Heart right ventricle (tissue), 16 donors: ENCODE results near the gene OLFM1. TPM values are rescaled to one million over a fixed set of nuclear protein-coding genes. Genes with fewer than 3 reads are reported as not detected.
A peak's percentile ranks its signal among the peaks of the same experiment; 100 is the strongest.

Experiments used
- ATAC-seq, 8 donors: fragments of 200-7000 bp; cut with Tn5 transposase; one replicate each; pipeline ENCODE4 v1.9.1; 2020; ENCODE audit warnings: mild to moderate bottlenecking in 8 of 8, moderate library complexity in 8 of 8, moderate number of reproducible peaks in 1 of 8
- DNase-seq, 2 donors: peaks; one replicate each; pipeline ENCODE4 v3.0.0-alpha.2; 2020
- H3K27ac ChIP-seq, 10 donors: fragments of 200-600 bp; sonication (generic) in 2 of 10; one replicate each; pipeline versions ENCODE4 v1.5.0 to v1.8.0; 2020 to 2022; ENCODE audit warnings: mild to moderate bottlenecking in 3 of 10
- H3K27me3 ChIP-seq, 7 donors: fragments of 200-600 bp; one replicate each; pipeline ENCODE4 v1.8.0; 2021 to 2022; ENCODE audit warnings: mild to moderate bottlenecking in 2 of 7
- H3K36me3 ChIP-seq, 9 donors: fragments of 200-600 bp; sonication (generic) in 1 of 9; one replicate each; pipeline versions ENCODE4 v1.5.0 to v1.8.0; 2020 to 2022; ENCODE audit warnings: mild to moderate bottlenecking in 2 of 9
- H3K4me1 ChIP-seq, 9 donors: fragments of 200-600 bp; sonication (generic) in 1 of 9; one replicate each; pipeline versions ENCODE4 v1.5.0 to v1.8.0; 2020 to 2022; ENCODE audit warnings: mild to moderate bottlenecking in 4 of 9
- H3K4me3 ChIP-seq, 10 donors: fragments of 200-600 bp; sonication (generic) in 2 of 10; one replicate each; pipeline versions ENCODE4 v1.5.0 to v1.8.0; 2020 to 2022; ENCODE audit warnings: mild to moderate bottlenecking in 7 of 10, moderate library complexity in 2 of 10
- H3K9me3 ChIP-seq, 11 donors: fragments of 200-600 bp in 10 of 11; sonication (generic) in 2 of 11; one replicate each; pipeline versions ENCODE4 v1.5.0 to v1.8.0; 2013 to 2022; ENCODE audit warnings: mild to moderate bottlenecking in 2 of 11, control low read depth in 1 of 11, moderate library complexity in 1 of 11
- WGBS, 2 donors: extraction: QIAGEN DNeasy Blood & Tissue Kit; methylation state at CpG; one replicate each; pipeline ENCODE4 v1.1.7; 2013; ENCODE audit warnings: inconsistent platforms in 1 of 2; 5-methylcytosine and 5-hydroxymethylcytosine counted together
- intact Hi-C, 10 donors: fragments of 100-400 bp; cut with DNase I; formaldehyde crosslinking; loops; one replicate each; pipeline versions ENCODE4 v1.11.1 to v1.14.2; 2022
- polyA plus RNA-seq, 2 donors: library from polyadenylated mRNA; stranded (reverse); fragments of 200-250 nt; gene quantifications; one replicate each; pipeline ENCODE4 v1.2.3, GENCODE V29; 2013
- total RNA-seq, 10 donors: library from RNA; stranded (reverse); fragmentation: NEBNext Ultra II Directional in 3 of 10; extraction: Animal tissue kit (Norgen Biotek cat#: 25700) in 3 of 10; gene quantifications; one replicate each; pipeline versions ENCODE4 v1.2.1 to v1.2.4, GENCODE V29; 2021 to 2023
- TF ChIP-seq, protein P1 (sequence below), 9 donors: fragments of 200-600 bp; sonication (generic) in 2 of 9; IDR thresholded peaks; one replicate each; pipeline versions ENCODE4 v1.5.0 to v1.8.0; 2021 to 2022; ENCODE audit warnings: antibody characterized with exemption in 9 of 9, mild to moderate bottlenecking in 5 of 9, moderate library complexity in 1 of 9
- donor health status: Arrhythmogenic right ventricular cardiomyopathy.
- donor health status: ischemic (EF 13 %, LVEDD 7.1; RV severe dilation, severe dysfunction).
- donor health status: healthy with polysubstance abuse.
- donor health status: DM: no; HTN: yes; CAD: no.
- donor health status: DM: no; HTN: no; CAD: no.
- donor health status: ischemic (EF 25% LVEDD 6.9; RV normal size, moderate dysfunction).
- donor health status: ischemic (EF 25% LVEDD 5.7; RV mildly dilated, moderate dysfunction).
- donor health status: healthy.
- donor health status: DM: yes; HTN: yes; CAD: no.
- donor health status: Ischemic cardiomyopathy.
- donor health status: ischemic (EF 35%, LVEDD 5.7; RV mildly dilated, moderate dysfunction).
- donor health status: nonischemic (EF 11% LVEDD 7.7; RV severe dilation, severe dysfunction).
- donor health status: DM: yes; HTN: yes; CAD: no.
- donor health status: PGD.
- donor health status: ischemic (EF 29% LVEDD 5.4; RV normal size, mild dysfunction).
- donor health status: nonischemic (EF 23%, LVEDD 6.1; RV moderate dilation, normal function).

OLFM1 gene
- total and polyA plus RNA-seq, 12 donors = 3.3 to 14.9 (median 6.5) TPM

- Histone ChIP-seq H3K36me3 (no peaks in the 10 kb centered on the region), H3K9me3 (no peaks in the 10 kb centered on the region), H3K4me1 (peaks cover 0 to 19% (median 12%) of the 10 kb centered on the region in 9 donors), H3K4me3 (no peak overlapping the region), H3K27ac (no peak overlapping the region), H3K27me3 (peaks cover 0 to 53% (median 30%) of the 10 kb centered on the region in 7 donors)
- DNase-seq (no peak), ATAC-seq (no peak)
- WGBS, 2 donors = 79 to 83% methylated on average over 13 of the region's 13 CpGs
- TF ChIP-seq, protein P1, sequence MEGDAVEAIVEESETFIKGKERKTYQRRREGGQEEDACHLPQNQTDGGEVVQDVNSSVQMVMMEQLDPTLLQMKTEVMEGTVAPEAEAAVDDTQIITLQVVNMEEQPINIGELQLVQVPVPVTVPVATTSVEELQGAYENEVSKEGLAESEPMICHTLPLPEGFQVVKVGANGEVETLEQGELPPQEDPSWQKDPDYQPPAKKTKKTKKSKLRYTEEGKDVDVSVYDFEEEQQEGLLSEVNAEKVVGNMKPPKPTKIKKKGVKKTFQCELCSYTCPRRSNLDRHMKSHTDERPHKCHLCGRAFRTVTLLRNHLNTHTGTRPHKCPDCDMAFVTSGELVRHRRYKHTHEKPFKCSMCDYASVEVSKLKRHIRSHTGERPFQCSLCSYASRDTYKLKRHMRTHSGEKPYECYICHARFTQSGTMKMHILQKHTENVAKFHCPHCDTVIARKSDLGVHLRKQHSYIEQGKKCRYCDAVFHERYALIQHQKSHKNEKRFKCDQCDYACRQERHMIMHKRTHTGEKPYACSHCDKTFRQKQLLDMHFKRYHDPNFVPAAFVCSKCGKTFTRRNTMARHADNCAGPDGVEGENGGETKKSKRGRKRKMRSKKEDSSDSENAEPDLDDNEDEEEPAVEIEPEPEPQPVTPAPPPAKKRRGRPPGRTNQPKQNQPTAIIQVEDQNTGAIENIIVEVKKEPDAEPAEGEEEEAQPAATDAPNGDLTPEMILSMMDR (IDR thresholded peaks at IDR 0.05) = no peak
- intact Hi-C loops = loop anchor here in 2 of 10 donors (10.0 kb wide), 2 partner anchors 298 to 378 kb away; no protein-coding TSS in a partner anchor
Measured at GRCh38 chr9:135073081-135073740, 14.3 kb upstream of the OLFM1 start.

GRCh38 chr9:135073741-135074305, 13.6 kb upstream of the OLFM1 start:
- ATAC-seq = no peak
- Histone ChIP-seq H3K4me1 (peaks cover 0 to 19% (median 12%) of the 10 kb centered on the region in 9 donors), H3K9me3 (no peaks in the 10 kb centered on the region), H3K36me3 (no peaks in the 10 kb centered on the region), H3K4me3 (no peak overlapping the region), H3K27me3 (peaks cover 0 to 47% (median 24%) of the 10 kb centered on the region in 7 donors), H3K27ac (no peak overlapping the region)
- intact Hi-C loops = loop anchor here in 2 of 10 donors (10.0 kb wide), 2 partner anchors 299 to 379 kb away; no protein-coding TSS in a partner anchor
- WGBS, 2 donors = 88 to 89% methylated on average over 9 of the region's 9 CpGs
- TF ChIP-seq, protein P1 (IDR thresholded peaks at IDR 0.05) = no peak
- DNase-seq = no peak

DNA sequence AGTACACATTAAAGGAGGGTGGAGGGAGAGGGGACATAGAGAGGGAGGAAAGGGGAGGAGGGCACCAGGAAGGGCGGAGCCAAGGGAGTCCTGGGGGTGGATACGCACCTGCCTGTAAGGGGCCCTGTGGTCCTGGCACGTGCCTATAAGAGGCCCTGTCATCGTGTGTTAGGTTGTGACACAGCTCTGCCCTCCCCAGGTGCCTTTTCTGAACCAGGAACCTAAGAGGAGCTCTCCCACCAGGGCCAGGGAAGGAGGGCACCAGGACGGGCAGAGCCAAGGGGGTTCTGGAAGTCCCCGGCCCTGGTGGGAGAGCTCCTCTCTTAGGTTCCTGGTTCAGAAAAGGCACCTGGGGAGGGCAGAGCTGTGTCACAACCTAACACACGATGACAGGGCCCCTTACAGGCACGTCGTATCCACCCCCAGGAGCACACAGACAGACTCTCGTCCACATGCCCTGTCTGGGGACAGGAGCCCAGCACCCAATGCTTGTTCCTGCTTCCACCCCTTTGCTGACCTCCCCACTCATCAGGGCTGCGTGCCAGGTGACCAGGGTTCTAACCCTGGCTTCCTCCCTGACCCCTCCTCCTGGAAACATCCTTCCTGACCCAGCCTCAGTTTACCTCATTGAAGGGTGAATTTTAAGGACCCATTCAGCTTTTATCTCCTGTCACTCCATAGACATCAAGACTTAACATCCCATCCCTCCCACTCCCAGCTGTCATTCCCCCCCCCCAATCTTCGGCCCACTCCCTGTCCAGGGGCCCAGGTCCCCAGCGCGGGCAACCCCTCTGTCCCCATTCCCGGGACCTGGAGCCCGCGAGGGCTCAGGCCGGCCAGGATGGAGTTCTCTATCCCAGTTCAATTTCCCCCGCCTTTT, 12.9 kb upstream of the OLFM1 start:
- H3K36me3 ChIP-seq = no peaks in the 10 kb centered on the region

More for the DNA sequence above, 12.9 kb upstream of the OLFM1 start:
- H3K4me1 ChIP-seq = peaks cover 0 to 19% (median 12%) of the 10 kb centered on the region in 9 donors
- H3K27ac ChIP-seq = peak overlapping the region in 3 of 10 donors; percentile 26 to 43 (median 34)
- peaks cover 0 to 42% (median 21%) of the 10 kb centered on the region in 7 donors for H3K27me3 ChIP-seq
- no peaks in the 10 kb centered on the region for H3K9me3 ChIP-seq
- TF ChIP-seq, protein P1 (IDR thresholded peaks at IDR 0.05) = no peak
- H3K4me3 ChIP-seq = peak overlapping the region in 9 of 10 donors; percentile 43 to 64 (median 60)
- intact Hi-C loops = loop anchor here in 2 of 10 donors (10.0 kb wide), 2 partner anchors 300 to 380 kb away; no protein-coding TSS in a partner anchor
- ATAC-seq (no peak), DNase-seq (no peak)
- 44 to 46% methylated on average over 19 of the region's 19 CpGs for WGBS, 2 donors
